HCT116 (cell line): ENCODE measurements around the gene RLF. TPM values are rescaled to one million over a fixed set of nuclear protein-coding genes. Genes with fewer than 3 reads are reported as not detected.

Source experiments
- ATAC-seq: fragments of 200-7000 bp; cut with Tn5 transposase; 2 replicates; pipeline ENCODE4 v1.9.1; 2020; ENCODE audit warnings: mild to moderate bottlenecking, moderate library complexity
- BruUV-seq: library from RNA; stranded (reverse); fragments of 400-500 nt; replicated peaks from 2 replicates; lab custom pipeline; 2021; lab: Mats Ljungman, UMichigan
- CTCF ChIA-PET: fragments of 300-600 bp; sonication (Branson Sonifier 250); formaldehyde crosslinking; loops from one replicate; lab custom pipeline; 2021; ENCODE audit warnings: antibody characterized with exemption; lab: Charles Lee
- POLR2A ChIA-PET: fragments of 300-600, 350-600 bp; sonication (Branson Sonifier 250); formaldehyde crosslinking; loops from one replicate; lab custom pipeline; 2021; ENCODE audit warnings: antibody characterized with exemption; lab: Charles Lee
- RAD21 ChIA-PET, 2 experiments: fragments of 300-600 bp; sonication (Branson Sonifier 250); formaldehyde crosslinking; loops; one replicate each; lab custom pipeline; 2023; ENCODE audit warnings: low total read pairs in 2 of 2; ENCODE audit not compliant: uncharacterized antibody in 2 of 2, unreplicated experiment in 2 of 2, low non-redundant PET in 1 of 2; lab: Charles Lee
- DNase-seq: peaks from one replicate; pipeline ENCODE4 v3.0.0-alpha.2; 2010; ENCODE audit warnings: low read depth, low spot score
- H2AFZ ChIP-seq: fragments of 200-600 bp; shearing (Covaris generic), sonication (generic); 2 replicates; pipeline ENCODE4 v1.6.1; 2017; ENCODE audit warnings: low read depth, mixed run types, mixed read lengths, antibody characterized with exemption, low read length; ENCODE audit not compliant: poor library complexity, severe bottlenecking
- H3K27ac ChIP-seq: 2 replicates; pipeline ENCODE4 v1.5.1; 2012; ENCODE audit warnings: low read depth, low read length
- H3K27me3 ChIP-seq: fragments of 200-600 bp; sonication (generic); 2 replicates; pipeline ENCODE4 v1.6.1; 2016; ENCODE audit warnings: mixed run types, low read length, mixed read lengths; ENCODE audit not compliant: insufficient read depth
- H3K36me3 ChIP-seq, 2 experiments: fragments of 200-500 bp in 1 of 2; fragments of 200-600 bp in 1 of 2; sonication (Bioruptor generic) in 1 of 2; sonication (generic) in 1 of 2; 2 replicates each; pipeline versions ENCODE4 v1.5.1 to v1.6.1; 2014 to 2016; ENCODE audit warnings: low read length in 2 of 2, inconsistent platforms in 1 of 2, mixed read lengths in 1 of 2, mixed run types in 1 of 2; ENCODE audit not compliant: insufficient read depth in 2 of 2, control insufficient read depth in 1 of 2
- H3K4me1 ChIP-seq, 2 experiments: fragments of 200-600 bp in 1 of 2; sonication (generic) in 1 of 2; 2 replicates each; pipeline versions ENCODE4 v1.5.1 to v1.6.1; 2012 to 2017; ENCODE audit warnings: low read length in 2 of 2, inconsistent platforms in 1 of 2, mild to moderate bottlenecking in 1 of 2, mixed read lengths in 1 of 2, mixed run types in 1 of 2, moderate library complexity in 1 of 2; ENCODE audit not compliant: insufficient read depth in 2 of 2, control insufficient read depth in 1 of 2
- H3K4me2 ChIP-seq: fragments of 200-600 bp; sonication (generic); 2 replicates; pipeline ENCODE4 v1.6.1; 2017; ENCODE audit warnings: mixed run types, low read length, mixed read lengths
- H3K4me3 ChIP-seq, 2 experiments: fragments of 200-600 bp in 1 of 2; sonication (generic) in 1 of 2; replicated peaks in 1 of 2; 2 replicates each; pipeline ENCODE4 v1.5.1; 2011 to 2016; ENCODE audit warnings: low read length in 2 of 2, control low read depth in 1 of 2, low read depth in 1 of 2, mild to moderate bottlenecking in 1 of 2, mixed read lengths in 1 of 2, mixed run types in 1 of 2
- H3K79me2 ChIP-seq: fragments of 200-600 bp; sonication (generic); 2 replicates; pipeline ENCODE4 v1.6.1; 2017; ENCODE audit warnings: mild to moderate bottlenecking, mixed run types, low read length, moderate library complexity, mixed read lengths; ENCODE audit not compliant: insufficient read depth
- H3K9ac ChIP-seq: fragments of 200-600 bp; sonication (generic); 2 replicates; pipeline ENCODE4 v1.6.1; 2016; ENCODE audit warnings: low read length, mixed read lengths
- H3K9me2 ChIP-seq: fragments of 200-600 bp; sonication (generic), shearing (Covaris generic); 2 replicates; pipeline ENCODE4 v1.6.1; 2017; ENCODE audit warnings: mixed run types, mild to moderate bottlenecking, moderate library complexity; ENCODE audit not compliant: insufficient read depth
- H3K9me3 ChIP-seq, 2 experiments: fragments of 200-500 bp in 1 of 2; fragments of 200-600 bp in 1 of 2; sonication (Bioruptor generic) in 1 of 2; sonication (generic) in 1 of 2; 2 replicates each; pipeline ENCODE4 v1.6.1; 2014 to 2017; ENCODE audit warnings: low read length in 2 of 2, mixed read lengths in 2 of 2, inconsistent platforms in 1 of 2, low read depth in 1 of 2, mild to moderate bottlenecking in 1 of 2, mixed run types in 1 of 2, moderate library complexity in 1 of 2; ENCODE audit not compliant: control insufficient read depth in 1 of 2, insufficient read depth in 1 of 2
- H4K20me1 ChIP-seq: fragments of 200-600 bp; sonication (generic), shearing (Covaris generic); 2 replicates; pipeline ENCODE4 v1.6.1; 2017; ENCODE audit warnings: mixed run types, mild to moderate bottlenecking, moderate library complexity; ENCODE audit not compliant: insufficient read depth
- ATF3 ChIP-seq: IDR thresholded peaks from 2 replicates; pipeline ENCODE4 v1.6.1; 2012
- CBX3 ChIP-seq: IDR thresholded peaks from 2 replicates; pipeline ENCODE4 v1.6.1; 2012; ENCODE audit warnings: low read depth
- CEBPB ChIP-seq: IDR thresholded peaks from 2 replicates; pipeline ENCODE4 v1.6.1; 2012; ENCODE audit warnings: low read depth
- EGR1 ChIP-seq: IDR thresholded peaks from 2 replicates; pipeline ENCODE4 v1.6.1; 2012; ENCODE audit warnings: low read depth
- ELF1 ChIP-seq: IDR thresholded peaks from 2 replicates; pipeline ENCODE4 v1.6.1; 2012; ENCODE audit warnings: low read depth, borderline replicate concordance
- EZH2 ChIP-seq: fragments of 200-600 bp; sonication (generic); IDR thresholded peaks from 2 replicates; pipeline ENCODE4 v1.6.1; 2017; ENCODE audit warnings: antibody characterized with exemption, mixed run types
- FOSL1 ChIP-seq: IDR thresholded peaks from 2 replicates; pipeline ENCODE4 v1.6.1; 2012; ENCODE audit warnings: low read depth
- MAX ChIP-seq: IDR thresholded peaks from 2 replicates; pipeline ENCODE4 v1.6.1; 2012
- POLR2A ChIP-seq: IDR thresholded peaks from 2 replicates; pipeline ENCODE4 v1.7.0; 2011; ENCODE audit warnings: borderline replicate concordance; ENCODE audit not compliant: insufficient read depth, insufficient read length; ENCODE audit errors: extremely low read depth
- SIN3A ChIP-seq: IDR thresholded peaks from 2 replicates; pipeline ENCODE4 v1.6.1; 2012; ENCODE audit warnings: low read depth
- TCF7L2 ChIP-seq: IDR thresholded peaks from 2 replicates; pipeline ENCODE4 v1.7.0; 2011; ENCODE audit warnings: borderline replicate concordance, inconsistent platforms; ENCODE audit not compliant: insufficient read depth, insufficient read length; ENCODE audit errors: extremely low read depth
- YY1 ChIP-seq: IDR thresholded peaks from 2 replicates; pipeline ENCODE4 v1.6.1; 2011; ENCODE audit warnings: low read length, low read depth, moderate library complexity, mild to moderate bottlenecking; ENCODE audit not compliant: insufficient replicate concordance; ENCODE audit errors: extremely low read depth
- ZNF274 ChIP-seq: fragments of 200-500 bp; sonication (Bioruptor generic); IDR thresholded peaks from 2 replicates; pipeline ENCODE4 v1.6.1; 2014; ENCODE audit warnings: mild to moderate bottlenecking, low read depth, low read length, inconsistent platforms
- intact Hi-C: fragments of 100-400 bp; cut with micrococcal nuclease; formaldehyde crosslinking; loops from 2 replicates; pipeline ENCODE4 v1.10.0; 2022
- total RNA-seq: library from RNA; stranded (reverse); gene quantifications from one replicate; pipeline ENCODE4 v1.2.1, GENCODE V29; 2021; ENCODE audit not compliant: unreplicated experiment
- TF ChIP-seq, protein P1 (sequence below): IDR thresholded peaks from 2 replicates; pipeline ENCODE4 v1.6.1; 2012; ENCODE audit warnings: low read depth

Gene RLF
- total RNA-seq, 1 experiment from 2014 or later = 20.5 TPM

DNA sequence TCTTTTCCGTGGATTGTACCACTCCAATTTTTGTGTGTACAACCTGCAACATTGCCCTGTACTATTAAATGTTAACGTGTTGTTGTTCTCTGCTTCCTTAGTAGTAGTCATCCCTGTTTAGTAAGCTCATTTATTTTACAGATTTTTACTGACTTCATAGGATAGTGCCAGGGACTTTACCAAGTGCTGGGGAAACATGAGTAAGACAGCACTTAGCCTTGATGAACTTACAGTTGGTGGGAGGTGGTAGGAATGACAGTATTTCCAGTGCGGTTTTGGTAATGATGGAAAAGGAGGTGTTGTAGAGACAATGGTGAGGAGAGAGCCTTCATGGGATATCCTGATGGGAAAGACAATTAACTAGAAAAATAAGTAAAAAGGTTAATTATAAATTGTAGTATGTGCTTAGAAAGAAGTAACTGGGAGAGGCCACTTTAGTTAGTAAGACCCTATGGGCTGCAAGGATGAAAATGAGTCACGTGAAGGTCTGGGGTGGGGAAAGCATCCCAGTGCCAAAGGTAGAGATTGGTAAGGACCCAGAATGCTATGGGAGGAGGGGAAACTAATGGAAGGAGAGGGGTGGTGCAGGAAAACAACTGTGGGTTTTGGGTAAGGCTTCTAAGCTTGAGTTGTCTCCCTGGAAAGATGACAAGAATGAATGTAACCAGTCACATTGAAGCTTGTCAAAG is 1.7 kb downstream of the RLF start (continued):
- TF ChIP-seq, protein P1, sequence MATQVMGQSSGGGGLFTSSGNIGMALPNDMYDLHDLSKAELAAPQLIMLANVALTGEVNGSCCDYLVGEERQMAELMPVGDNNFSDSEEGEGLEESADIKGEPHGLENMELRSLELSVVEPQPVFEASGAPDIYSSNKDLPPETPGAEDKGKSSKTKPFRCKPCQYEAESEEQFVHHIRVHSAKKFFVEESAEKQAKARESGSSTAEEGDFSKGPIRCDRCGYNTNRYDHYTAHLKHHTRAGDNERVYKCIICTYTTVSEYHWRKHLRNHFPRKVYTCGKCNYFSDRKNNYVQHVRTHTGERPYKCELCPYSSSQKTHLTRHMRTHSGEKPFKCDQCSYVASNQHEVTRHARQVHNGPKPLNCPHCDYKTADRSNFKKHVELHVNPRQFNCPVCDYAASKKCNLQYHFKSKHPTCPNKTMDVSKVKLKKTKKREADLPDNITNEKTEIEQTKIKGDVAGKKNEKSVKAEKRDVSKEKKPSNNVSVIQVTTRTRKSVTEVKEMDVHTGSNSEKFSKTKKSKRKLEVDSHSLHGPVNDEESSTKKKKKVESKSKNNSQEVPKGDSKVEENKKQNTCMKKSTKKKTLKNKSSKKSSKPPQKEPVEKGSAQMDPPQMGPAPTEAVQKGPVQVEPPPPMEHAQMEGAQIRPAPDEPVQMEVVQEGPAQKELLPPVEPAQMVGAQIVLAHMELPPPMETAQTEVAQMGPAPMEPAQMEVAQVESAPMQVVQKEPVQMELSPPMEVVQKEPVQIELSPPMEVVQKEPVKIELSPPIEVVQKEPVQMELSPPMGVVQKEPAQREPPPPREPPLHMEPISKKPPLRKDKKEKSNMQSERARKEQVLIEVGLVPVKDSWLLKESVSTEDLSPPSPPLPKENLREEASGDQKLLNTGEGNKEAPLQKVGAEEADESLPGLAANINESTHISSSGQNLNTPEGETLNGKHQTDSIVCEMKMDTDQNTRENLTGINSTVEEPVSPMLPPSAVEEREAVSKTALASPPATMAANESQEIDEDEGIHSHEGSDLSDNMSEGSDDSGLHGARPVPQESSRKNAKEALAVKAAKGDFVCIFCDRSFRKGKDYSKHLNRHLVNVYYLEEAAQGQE = no peak
- TF ChIP-seq MAX (no peak), ZNF274 (no peak), TCF7L2 (no peak), CEBPB (no peak), YY1 (no peak), FOSL1 (no peak), SIN3A (no peak), EZH2 (no peak), ATF3 (no peak)

- Histone ChIP-seq H3K4me2 (no peak overlapping the region), H3K36me3 (no peaks in the 10 kb centered on the region), H4K20me1 (peaks cover 27% of the 10 kb centered on the region), H3K27me3 (no peaks in the 10 kb centered on the region), H3K4me3 (no peak overlapping the region), H3K4me1 (peaks cover 4 to 12% of the 10 kb centered on the region in 2 experiments), H3K9me2 (no peaks in the 10 kb centered on the region), H3K9me3 (no peaks in the 10 kb centered on the region), H2AFZ (no peak overlapping the region), H3K79me2 (peaks cover 97% of the 10 kb centered on the region)
- intact Hi-C loops = no loop called here
- ATAC-seq = no peak
- RAD21 ChIA-PET = no interaction called here
- POLR2A ChIA-PET = no interaction called here
- CTCF ChIA-PET = no interaction called here
- TF ChIP-seq ZNF274 = no peak
- TF ChIP-seq EZH2 = no peak
- no peak for TF ChIP-seq SIN3A
- TF ChIP-seq EGR1 = no peak
- TF ChIP-seq ELF1 = no peak
- no peak for TF ChIP-seq CBX3
- no peak for TF ChIP-seq POLR2A
- TF ChIP-seq YY1 = no peak
- no peak for TF ChIP-seq FOSL1
- TF ChIP-seq, all 23 proteins: peak for 0
- H3K9ac ChIP-seq = no peak overlapping the region
- DNase-seq = no peak
- no peak overlapping the region for H3K27ac ChIP-seq
- BruUV-seq = no TSS peak
These were observed 6.1 kb downstream of the RLF start for GRCh38 chr1:40167317-40167716.
